Hematopoietic multipotent progenitor cell (in vitro differentiated cells): ENCODE results near the gene CDKL2. TPM values are rescaled to one million over a fixed set of nuclear protein-coding genes. Genes with fewer than 3 reads are reported as not detected.
"Not testable (repeated sequence)": the region's sequence is repeated elsewhere in the genome, so short reads cannot be mapped to it uniquely, and the experiment has no call there.

Experiments used
- DNase-seq, 3 donors: peaks; one replicate each; pipeline ENCODE4 v3.0.0-alpha.2; 2011 to 2015; ENCODE audit warnings: low read depth in 2 of 3, low spot score in 2 of 3
- total RNA-seq: library from RNA; depleted of rRNA; stranded (reverse); fragments of >200 nt; gene quantifications from one replicate; pipeline ENCODE4 v1.2.3, GENCODE V29; 2012

The CDKL2 gene
- total RNA-seq = 0.27 TPM

DNA sequence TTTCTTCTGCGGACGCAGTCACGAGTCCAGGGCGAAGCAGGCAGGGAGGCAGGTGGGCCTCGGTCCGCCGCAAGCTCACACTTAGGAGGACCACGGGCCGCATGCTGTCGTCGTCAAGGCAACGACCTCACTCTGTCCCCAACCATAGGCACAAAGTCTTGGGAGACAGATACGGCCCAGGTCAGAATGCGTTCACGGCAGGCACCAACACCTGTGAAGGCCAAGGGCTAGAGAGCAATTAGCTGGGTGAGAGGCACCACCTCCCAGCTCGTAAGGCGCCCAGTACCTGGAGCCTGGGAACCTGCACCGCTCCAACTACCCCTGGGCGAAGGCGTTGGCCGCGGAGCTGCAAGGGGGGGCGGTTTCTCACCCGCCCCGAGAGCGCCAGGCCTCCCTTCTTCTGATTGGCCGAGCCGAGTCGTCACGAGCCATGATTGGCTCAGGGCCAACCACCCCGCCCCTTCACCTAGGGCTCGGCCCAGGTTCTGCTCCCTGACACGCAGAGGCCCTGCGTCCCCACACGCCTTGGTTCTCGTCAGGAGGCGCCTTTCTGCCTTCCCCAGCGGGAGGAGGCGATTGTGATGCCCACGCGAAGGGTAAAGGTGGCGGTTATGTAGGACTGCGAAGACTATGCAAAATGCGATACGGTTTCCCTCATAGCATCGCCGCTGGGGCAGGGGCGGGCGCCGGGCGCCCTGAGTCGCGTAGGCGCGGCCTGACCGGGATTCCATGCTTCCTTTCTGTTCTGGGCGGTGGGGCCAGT is at the start of gene CDKL2:
TSS of gene CDKL2 (minus strand) at position 355 of the 763 bp plus-strand sequence. CDS start 4,540 bp downstream, outside the sequence.
- DNase-seq = peak; percentile 86 to 89 (median 88)

DNA sequence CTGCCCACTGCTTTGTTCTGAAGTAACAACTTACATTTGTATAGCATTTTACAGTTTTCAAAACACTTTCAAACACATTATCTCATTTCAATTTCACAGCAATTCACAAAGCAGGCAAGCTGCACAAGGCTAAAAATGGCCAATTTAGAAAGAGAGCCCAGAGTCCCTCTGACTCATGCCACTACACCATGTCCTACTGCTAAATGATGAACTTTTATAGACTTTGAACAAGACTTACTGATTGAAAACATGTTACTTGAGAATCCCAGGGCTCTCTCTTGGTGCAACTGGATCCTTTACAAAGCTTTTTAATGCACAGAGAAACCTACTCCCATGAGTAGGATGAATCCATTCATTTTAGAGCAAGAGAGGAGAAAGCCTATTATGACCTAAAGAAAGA is 48.6 kb upstream of the CDKL2 start:
- no peak for DNase-seq

DNA sequence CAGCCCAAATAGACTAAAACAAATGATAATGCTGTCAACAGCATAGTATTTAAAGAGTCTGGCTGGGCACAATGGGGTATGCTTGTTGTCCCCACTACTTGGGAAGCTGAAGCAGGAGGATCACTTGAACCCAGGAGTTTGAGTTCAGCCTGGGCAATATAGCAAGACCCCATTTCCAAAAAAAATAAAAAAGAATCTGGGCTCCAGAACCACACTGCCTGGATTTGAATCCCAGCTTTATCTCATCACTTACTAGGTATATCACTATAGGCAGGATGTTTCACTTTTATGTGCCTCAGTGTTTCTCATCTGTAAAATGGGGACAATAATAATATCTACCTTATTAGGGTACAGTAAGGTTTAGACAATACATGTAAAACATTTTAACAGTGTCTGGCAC is 48.1 kb upstream of the CDKL2 start:
- DNase-seq = no peak

DNA sequence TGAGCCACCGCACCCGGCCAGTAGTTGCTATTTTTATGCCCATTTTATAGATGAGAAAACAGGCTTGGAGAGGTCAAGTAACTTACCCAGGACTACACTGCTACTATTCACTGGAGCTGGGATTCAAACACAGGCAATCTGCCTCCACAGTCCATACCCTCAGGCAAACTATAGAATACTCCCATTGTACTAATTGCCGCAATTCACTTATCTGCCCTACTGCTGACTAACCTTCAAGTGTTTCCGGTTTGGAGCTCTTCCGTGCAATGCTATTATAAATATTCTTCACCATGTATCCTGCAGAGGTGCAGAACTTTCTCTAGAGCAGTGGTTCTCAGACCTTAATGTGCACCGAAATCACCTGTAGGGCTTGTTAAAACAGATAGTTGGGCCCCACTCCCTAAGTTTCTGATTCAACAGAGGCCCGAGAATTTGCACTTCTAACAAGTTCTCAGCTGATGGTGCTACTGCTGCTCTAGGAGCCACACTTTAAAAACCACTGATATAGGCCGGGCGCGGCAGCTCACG is 44.7 kb upstream of the CDKL2 start:
- no peak for DNase-seq

DNA sequence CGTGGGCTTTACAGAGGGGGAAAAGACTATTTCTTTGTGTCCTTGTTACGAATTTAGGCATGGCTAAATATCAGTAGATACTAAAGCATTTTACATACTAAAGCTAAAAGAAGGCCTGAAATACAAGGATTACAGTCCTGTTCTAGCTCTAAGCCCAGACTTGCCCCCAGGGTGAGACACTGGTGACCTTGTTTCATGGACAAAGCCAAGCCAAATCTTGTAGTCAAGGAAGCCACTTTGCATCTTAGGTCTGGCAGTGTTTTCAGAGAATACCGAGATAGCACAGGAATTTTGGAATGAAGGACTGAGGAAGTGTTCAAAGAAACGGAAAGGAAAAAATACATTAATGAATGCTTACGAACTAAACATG is 43.6 kb upstream of the CDKL2 start:
- no peak for DNase-seq

DNA sequence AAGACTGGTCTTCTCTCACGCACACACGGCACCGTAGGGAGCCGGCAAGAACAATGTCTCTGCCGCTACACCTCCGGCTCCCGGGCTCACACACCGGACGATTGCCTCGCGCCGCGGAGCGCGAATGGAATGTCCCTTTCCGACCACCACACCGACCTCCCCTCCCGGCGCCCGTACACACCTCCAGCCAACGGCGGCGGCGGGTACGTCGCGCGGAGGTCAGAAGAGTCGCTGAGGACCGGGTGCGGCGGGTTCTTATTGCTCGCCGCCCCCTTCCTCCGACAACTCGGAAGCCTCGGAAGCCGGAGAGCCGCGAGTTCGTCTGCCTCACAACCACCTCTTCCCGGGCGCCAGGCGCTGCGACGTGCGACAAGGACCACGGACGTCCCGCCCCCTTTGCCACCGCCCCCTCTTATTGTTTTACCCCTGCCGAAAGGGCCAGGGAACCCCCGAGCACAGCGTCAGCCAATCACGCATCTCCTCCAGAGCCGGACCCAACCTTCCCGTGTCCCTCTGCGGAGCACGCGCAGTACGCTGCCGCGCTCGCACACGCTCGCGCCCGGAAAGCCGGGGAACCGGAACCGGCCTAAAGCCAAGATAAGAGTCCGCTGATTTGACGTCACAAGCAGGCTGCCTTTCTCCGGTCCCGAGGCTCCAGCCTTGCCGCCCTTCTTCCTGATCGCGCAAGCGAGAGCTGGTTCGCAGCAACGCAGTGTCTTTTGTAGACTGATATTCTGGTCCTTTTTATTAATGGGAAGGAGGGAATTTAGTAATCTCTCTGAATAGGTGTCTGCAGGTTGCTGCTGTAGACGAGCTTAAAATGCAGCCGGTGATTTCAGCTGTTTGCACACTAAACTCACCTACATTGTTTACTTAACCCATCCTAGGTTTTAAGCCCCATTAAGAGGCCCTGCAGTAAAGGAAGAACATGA is 43.0 kb upstream of the CDKL2 start, which contains the start of gene G3BP2:
TSS of gene G3BP2 (minus strand) at position 385 of the 932 bp plus-strand sequence. CDS start 11,386 bp downstream, outside the sequence.
- peak; percentile 96 to 99 (median 99) for DNase-seq

DNA sequence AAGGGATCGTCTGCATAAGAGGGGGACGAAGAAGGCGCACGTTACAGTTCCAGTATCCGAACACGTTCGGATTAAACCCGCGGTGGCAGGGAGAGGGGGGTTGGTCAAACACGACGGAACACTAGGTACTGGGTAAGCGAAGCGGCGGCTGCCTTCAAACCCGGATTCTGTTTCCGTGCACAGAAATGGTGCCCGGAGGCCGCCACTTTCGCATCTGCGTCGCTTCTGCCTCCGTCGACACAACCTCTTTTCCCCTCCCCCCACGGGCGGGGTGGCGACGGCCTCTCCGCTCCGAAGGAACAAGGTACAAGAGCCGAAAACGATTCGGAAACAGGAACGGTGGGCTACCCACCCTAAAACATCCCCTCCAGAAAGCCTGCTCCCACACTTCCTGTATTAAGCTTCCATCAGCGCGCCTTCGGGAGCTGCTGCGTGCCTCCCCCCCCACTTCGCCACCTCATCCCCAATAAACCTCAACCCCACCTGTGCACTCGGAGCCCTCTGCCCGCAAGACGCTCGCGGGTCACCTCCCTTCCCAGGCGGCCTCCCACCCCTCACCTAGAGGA is 42.2 kb upstream of the CDKL2 start:
- peak; percentile 49 to 82 (median 62) for DNase-seq

DNA sequence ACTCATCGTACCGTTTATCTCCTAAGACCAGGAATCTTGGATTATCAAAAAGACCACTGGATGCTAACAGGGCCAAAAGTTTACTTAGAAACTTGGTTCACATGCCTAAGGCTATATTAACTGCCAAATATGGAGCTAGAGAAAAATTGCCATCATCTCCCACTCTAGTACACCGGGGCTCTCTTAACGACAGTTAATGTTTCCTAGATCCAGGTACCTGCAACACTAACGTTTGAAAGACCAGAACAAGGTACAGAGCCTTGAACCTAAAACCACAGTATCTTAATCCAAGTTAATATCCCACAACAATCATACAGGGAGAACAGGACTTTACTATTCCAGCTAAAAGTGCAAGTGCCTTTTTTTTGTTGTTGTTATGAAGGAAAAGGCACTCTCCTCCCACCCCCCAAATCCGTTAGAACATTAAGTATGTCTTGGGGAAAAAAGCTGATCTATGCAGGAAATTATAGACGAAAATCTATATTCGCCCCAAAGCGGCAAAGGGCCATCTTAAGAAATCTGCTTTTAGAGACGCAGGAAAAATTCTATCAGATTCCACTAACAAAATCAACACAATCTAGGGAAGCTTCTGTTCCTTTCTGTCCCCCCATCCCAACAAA is 41.6 kb upstream of the CDKL2 start:
- no peak for DNase-seq

DNA sequence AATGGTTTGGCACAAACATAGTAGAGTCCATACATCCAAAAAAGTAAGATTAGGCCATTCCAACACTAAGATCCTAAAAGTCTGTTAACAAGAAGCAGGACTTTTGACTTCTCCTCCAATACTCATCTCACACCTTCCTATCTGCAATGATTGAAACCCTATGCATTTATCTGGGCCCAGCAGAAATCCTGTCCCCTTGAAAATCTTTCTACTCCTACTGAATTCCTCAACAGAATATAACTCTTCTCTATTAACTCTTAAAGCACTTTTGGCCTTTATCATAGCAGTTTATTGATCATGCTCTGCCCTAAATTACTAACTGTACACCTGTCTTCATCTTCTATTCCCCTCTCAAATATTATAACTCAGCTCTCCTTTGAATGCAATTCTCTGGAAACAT is 38.3 kb upstream of the CDKL2 start:
- DNase-seq = no peak

DNA sequence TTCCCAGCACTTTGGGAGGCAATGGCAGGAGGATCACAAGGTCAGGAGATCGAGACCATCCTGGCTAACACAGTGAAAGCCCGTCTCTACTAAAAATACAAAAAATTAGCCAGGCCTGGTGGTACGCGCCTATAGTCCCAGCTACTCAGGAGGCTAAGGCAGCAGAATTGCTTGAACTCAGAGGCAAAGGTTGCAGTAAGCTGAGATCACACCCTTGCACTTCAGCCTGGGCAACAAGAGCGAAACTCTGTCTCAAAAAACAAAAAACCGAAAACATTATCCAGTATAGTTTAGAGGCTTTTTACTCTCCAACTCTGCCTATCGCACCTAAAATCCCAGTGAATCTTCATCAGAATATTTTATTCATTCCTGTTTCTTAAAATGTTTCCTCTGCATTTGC is 37.3 kb upstream of the CDKL2 start:
- DNase-seq = not testable (repeated sequence)

DNA sequence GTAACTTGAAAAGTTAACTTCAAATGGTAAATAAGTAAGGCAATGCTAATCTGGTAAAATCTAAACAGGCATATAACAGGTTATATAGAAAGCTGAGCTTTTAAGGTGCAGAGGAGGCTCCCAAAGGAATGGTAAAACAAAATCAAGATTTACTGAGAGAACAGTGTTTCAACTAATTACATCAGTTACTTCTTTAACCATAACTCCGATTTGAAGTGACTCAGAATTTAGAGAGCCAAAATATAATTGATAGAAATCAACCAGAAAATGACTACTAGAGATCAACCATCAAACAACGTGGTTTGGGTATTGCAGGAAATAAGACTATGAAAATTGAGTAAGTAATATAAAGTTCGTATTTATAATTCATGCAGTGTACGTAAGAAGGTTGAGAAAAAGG is 36.0 kb upstream of the CDKL2 start:
- no peak for DNase-seq

DNA sequence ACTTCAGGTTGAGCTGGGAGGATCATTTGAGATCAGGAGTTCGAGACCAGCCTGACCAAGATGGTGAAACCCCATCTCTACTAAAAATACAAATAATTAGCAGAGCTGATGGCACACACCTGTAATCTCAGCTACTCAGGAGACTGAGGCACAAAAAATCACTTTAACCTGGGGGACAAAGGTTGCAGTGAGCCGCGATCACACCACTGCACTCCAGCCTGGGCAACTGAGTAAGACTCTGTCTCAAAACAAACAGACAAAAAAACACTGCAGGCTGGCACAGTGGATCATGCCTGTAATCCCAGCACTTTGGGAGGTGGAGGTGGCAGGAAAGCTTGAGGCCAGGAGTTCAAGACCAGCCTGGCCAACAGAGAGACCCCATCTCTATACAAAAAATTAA is 34.3 kb upstream of the CDKL2 start:
- not testable (repeated sequence) for DNase-seq

DNA sequence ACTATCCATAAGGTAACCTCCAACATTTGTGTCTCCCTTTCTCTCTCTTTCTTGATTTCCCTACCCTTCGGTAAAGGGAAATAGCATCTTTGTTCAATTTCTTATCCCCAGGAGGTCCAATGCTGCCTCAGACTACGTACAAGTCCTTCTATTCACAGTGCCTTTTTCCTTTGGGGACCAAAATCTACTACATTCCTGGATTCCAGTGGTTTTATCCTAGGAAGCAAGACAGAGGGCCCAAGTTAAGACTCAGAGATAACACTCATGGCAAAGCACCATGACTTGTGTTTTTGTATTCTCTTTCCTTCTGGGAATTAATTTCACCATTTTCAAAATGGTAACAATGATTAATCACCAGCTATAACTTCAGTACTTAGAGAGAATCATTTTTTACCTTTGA is 32.3 kb upstream of the CDKL2 start:
- no peak for DNase-seq

DNA sequence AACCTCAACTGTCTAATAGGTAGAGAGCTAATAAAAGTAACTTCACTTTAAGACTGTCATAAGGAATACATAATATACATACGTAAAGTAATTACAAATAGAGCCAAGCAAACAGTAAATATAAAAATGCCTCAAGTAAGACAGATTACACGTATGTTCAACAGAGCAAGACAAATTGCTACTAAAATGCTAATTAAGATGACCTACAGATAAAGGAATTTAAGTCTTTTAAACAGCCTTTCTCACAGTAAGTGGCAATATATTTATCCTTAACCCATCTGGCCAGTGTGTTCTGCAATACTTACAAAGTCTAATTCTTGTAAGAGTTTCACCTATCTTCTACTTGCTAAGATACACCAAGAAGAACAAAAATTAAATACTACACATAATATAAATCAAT is 30.2 kb upstream of the CDKL2 start:
- no peak for DNase-seq

DNA sequence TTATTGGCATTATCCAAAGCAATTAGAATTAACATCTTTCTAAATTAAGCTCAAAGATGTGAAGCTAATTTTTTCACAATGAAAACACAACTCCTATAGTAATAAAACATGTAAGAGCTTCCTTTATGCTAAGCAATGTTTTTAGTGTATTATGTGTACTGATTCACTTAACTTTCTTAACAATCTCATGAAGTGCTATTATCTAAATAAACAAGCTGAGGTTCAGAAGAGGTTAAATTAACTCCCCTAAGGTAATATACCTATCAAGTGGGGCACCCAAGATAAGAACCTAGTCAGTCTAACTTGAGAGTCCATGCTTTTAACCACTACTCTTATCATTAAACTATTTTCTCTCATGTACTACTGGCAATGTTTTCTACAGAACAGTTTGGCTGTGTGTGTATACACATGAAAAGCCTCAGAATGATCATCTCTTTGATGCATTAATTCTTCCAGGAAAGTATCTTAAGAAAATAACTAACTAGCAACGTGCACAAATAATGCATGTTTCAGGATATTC is 29.2 kb upstream of the CDKL2 start:
- DNase-seq = no peak

DNA sequence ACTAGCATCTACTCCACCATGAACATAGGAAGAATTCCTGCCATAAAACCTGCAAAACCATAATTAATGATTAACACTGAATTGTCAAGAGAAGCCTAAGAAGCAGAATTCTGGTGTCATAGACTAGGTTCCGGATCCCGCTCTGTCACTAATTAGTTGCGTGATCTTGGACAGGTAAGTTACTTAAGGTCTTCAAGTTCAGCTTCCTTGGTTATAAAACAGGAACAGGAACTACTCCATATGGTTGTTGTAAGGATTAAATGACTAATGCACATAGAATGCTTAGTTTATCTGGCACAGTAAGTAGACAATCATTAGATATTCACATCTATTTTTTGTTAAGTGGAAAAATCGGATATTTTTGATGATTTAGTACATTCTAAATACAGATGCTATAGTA is 28.5 kb upstream of the CDKL2 start:
- no peak for DNase-seq

DNA sequence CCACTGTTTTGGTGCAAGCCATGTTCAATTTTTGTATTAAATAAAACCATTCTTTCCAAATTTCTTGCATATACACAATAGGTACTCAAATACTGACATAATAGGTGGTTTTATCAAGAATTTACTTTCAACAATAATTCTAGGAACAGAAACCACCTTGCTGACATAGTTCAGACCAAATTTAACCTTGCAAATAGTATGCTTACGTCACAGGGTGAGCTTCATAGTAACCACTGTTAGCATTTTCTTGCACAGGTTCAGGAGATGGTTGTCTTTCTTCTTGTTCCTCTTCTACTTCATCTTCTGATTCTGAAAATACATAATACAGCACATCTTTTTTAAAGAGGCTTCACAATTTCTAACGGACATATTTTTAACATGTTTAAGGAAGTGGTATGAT is 25.2 kb upstream of the CDKL2 start:
- DNase-seq = no peak

DNA sequence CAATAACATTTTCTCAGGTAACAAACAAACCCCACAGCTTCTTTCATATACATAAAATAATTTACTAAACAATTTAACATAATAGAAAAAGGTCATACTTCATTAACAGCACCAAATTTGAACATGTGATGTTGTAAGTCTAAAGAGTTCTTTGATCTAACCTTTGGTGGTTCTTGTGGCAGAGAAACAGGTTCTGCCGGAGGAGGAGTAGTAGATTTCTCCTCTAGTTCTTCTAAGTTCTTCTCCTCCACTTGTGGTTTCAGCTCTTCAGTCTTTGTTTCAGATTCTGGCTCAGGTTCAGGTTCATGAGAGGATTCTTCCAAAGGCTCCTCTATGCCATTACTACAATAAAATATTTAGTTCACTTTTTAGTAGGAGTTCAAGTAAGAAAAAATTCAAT is 24.6 kb upstream of the CDKL2 start:
- DNase-seq = no peak

DNA sequence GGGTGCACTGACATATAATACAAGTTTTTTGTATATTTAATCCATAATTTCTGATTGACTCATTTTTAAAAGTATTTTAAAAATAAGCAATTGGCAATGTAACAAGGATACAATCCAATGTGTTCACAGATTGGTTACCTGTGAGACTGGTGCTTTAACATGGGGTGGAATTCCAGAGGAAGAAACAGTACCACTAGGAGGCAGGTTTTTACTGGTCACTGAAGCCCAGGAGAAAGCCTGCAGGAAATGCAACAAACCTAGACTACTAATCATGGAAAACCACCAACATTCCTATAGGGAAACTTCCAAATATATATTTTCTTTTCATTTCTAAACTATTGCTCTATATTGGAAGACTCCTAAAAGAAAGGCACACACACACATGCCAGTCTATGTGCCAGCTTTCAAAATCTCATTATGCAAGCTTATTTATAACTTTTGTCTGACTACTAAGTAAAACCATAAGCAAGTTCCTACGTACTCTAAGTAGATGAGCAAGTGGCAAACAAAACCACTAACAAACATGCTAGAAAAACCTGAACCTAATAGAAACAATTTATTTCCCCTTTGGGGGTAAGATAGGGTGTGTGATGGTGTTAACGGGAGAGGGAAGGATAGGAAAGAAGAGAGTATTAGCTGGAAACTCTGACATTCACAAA is 23.6 kb upstream of the CDKL2 start:
- peak in 2 of 3 donors; percentile 16 to 31 for DNase-seq

DNA sequence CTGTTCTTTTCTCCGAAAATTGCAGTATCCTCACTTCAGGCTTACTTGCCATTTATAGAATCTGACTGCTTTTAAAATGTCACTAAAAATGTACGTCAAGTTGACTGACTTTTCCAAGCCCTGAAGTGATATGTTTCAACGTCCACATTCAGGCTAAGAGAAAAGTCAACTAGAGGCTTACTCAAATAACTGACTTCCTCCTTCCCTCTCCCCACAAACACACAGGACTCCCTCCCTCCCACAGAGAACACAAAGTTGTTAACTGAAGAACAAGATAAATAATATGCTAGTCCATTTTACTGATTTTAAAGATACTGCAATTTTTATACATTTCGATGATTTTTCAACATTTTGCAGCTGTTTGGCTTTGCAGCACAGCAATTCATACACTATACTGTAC is 13.8 kb upstream of the CDKL2 start:
- peak in 1 of 3 donors; percentile 41 for DNase-seq
